Neural cell (in vitro differentiated cells): Measurements from ENCODE around the gene IL18R1. TPM values are rescaled to one million over a fixed set of nuclear protein-coding genes. Genes with fewer than 3 reads are reported as not detected.

ENCODE experiments used
- H2AFZ ChIP-seq: fragments of 200-600, 300-800 bp; sonication (generic), shearing (Covaris generic); 2 replicates; pipeline ENCODE4 v1.6.0; 2014; ENCODE audit warnings: low read depth, mild to moderate bottlenecking, antibody characterized with exemption, low read length, moderate library complexity
- H3F3A ChIP-seq: fragments of 200-600 bp; shearing (Covaris generic); 2 replicates; pipeline ENCODE4 v1.6.1; 2016; ENCODE audit warnings: mild to moderate bottlenecking, moderate library complexity, mixed read lengths, antibody characterized with exemption, low read length; ENCODE audit not compliant: insufficient read depth, poor library complexity, severe bottlenecking
- H3K27ac ChIP-seq: fragments of 200-600, 300-800 bp; sonication (generic), shearing (Covaris generic); 2 replicates; pipeline ENCODE4 v1.5.1; 2014; ENCODE audit warnings: mild to moderate bottlenecking, low read length, moderate library complexity
- H3K27me3 ChIP-seq: fragments of 300-800, 200-600 bp; sonication (generic), shearing (Covaris generic); 2 replicates; pipeline ENCODE4 v1.6.0; 2014; ENCODE audit warnings: mild to moderate bottlenecking, low read depth, low read length, moderate library complexity; ENCODE audit not compliant: insufficient read depth
- H3K36me3 ChIP-seq: fragments of 300-800, 200-600 bp; sonication (generic), shearing (Covaris generic); 2 replicates; pipeline ENCODE4 v1.5.1; 2014; ENCODE audit warnings: mild to moderate bottlenecking, antibody characterized with exemption, low read length, moderate library complexity; ENCODE audit not compliant: insufficient read depth
- H3K4me2 ChIP-seq: fragments of 300-800, 200-600 bp; sonication (generic), shearing (Covaris generic); 2 replicates; pipeline ENCODE4 v1.6.0; 2014; ENCODE audit warnings: mild to moderate bottlenecking, low read length
- H3K4me3 ChIP-seq: fragments of 300-800, 200-600 bp; sonication (generic), shearing (Covaris generic); 2 replicates; pipeline ENCODE4 v1.5.1; 2014; ENCODE audit warnings: mild to moderate bottlenecking, low read length, moderate library complexity
- H3K79me2 ChIP-seq: fragments of 200-600 bp; shearing (Covaris generic); replicated peaks from 2 replicates; pipeline ENCODE4 v1.6.0; 2014; ENCODE audit warnings: mild to moderate bottlenecking, low read length, moderate library complexity; ENCODE audit not compliant: insufficient read depth
- H3K9ac ChIP-seq: fragments of 300-800, 200-600 bp; sonication (generic), shearing (Covaris generic); 2 replicates; pipeline ENCODE4 v1.6.1; 2016; ENCODE audit warnings: mild to moderate bottlenecking, low read length, mixed read lengths
- H3K9me2 ChIP-seq: fragments of 200-600 bp; shearing (Covaris generic); 2 replicates; pipeline ENCODE4 v1.6.1; 2016; ENCODE audit warnings: mild to moderate bottlenecking, low read length, mixed read lengths; ENCODE audit not compliant: insufficient read depth
- H3K9me3 ChIP-seq: fragments of 200-600, 300-800 bp; sonication (generic), shearing (Covaris generic); 2 replicates; pipeline ENCODE4 v1.6.1; 2016; ENCODE audit warnings: mild to moderate bottlenecking, mixed run types, low read length, moderate library complexity, mixed read lengths
- H4K20me1 ChIP-seq: fragments of 200-600 bp; shearing (Covaris generic); 2 replicates; pipeline ENCODE4 v1.6.1; 2016; ENCODE audit warnings: mild to moderate bottlenecking, mixed run types; ENCODE audit not compliant: insufficient read depth
- EP300 ChIP-seq: fragments of 450-650 bp; conservative IDR thresholded peaks from 2 replicates; pipeline ENCODE4 v1.6.1; 2014; ENCODE audit warnings: antibody characterized with exemption, mild to moderate bottlenecking, moderate library complexity; ENCODE audit not compliant: poor library complexity, severe bottlenecking
- EZH2 ChIP-seq: fragments of 200-600, 300-800 bp; shearing (Covaris generic), sonication (generic); IDR thresholded peaks from 2 replicates; pipeline ENCODE4 v1.6.1; 2014; ENCODE audit warnings: antibody characterized with exemption, low read length, borderline replicate concordance, mild to moderate bottlenecking; ENCODE audit not compliant: insufficient read depth, poor library complexity, severe bottlenecking
- MXI1 ChIP-seq: fragments of 450-650 bp; conservative IDR thresholded peaks from 2 replicates; pipeline ENCODE4 v1.6.1; 2014; ENCODE audit warnings: antibody characterized with exemption, mild to moderate bottlenecking; ENCODE audit not compliant: poor library complexity, severe bottlenecking
- POLR2AphosphoS5 ChIP-seq: IDR thresholded peaks from 2 replicates; pipeline ENCODE4 v1.6.1; 2012
- RAD21 ChIP-seq: fragments of 450-650 bp; conservative IDR thresholded peaks from 2 replicates; pipeline ENCODE4 v1.6.1; 2014; ENCODE audit warnings: antibody characterized with exemption, mild to moderate bottlenecking, moderate library complexity
- REST ChIP-seq: IDR thresholded peaks from 2 replicates; pipeline ENCODE4 v1.6.1; 2012; ENCODE audit warnings: borderline replicate concordance
- SMC3 ChIP-seq: fragments of 450-650 bp; conservative IDR thresholded peaks from 2 replicates; pipeline ENCODE4 v1.6.1; 2014; ENCODE audit warnings: antibody characterized with exemption, mild to moderate bottlenecking, moderate library complexity; ENCODE audit not compliant: poor library complexity
- TAF1 ChIP-seq: IDR thresholded peaks from 2 replicates; pipeline ENCODE4 v1.6.1; 2012; ENCODE audit warnings: low read depth
- polyA plus RNA-seq: library from polyadenylated mRNA; depleted of rRNA; stranded (reverse); fragments of >200 nt; gene quantifications from 2 replicates; pipeline ENCODE4 v1.2.3, GENCODE V29; 2014
- TF ChIP-seq, protein P1 (sequence below): fragments of 450-650 bp; IDR thresholded peaks from 2 replicates; pipeline ENCODE4 v1.5.1; 2014; ENCODE audit warnings: antibody characterized with exemption, mild to moderate bottlenecking, moderate library complexity; ENCODE audit not compliant: poor library complexity, severe bottlenecking

IL18R1 gene
- polyA plus RNA-seq, 1 donor from 2014 or later: 0.09 TPM

GRCh38 chr2:102344397-102344796 lies 11.2 kb upstream of the IL18R1 start:
- no peak overlapping the region for H3K4me3 ChIP-seq
- no peaks in the 10 kb centered on the region for H3F3A ChIP-seq
- H3K9me3 ChIP-seq: no peaks in the 10 kb centered on the region
- no peaks in the 10 kb centered on the region for H4K20me1 ChIP-seq
- no peaks in the 10 kb centered on the region for H3K27me3 ChIP-seq
- no peak overlapping the region for H2AFZ ChIP-seq
- no peaks in the 10 kb centered on the region for H3K79me2 ChIP-seq
- H3K36me3 ChIP-seq: no peaks in the 10 kb centered on the region
- no peak overlapping the region for H3K9ac ChIP-seq
- H3K27ac ChIP-seq: no peak overlapping the region
- H3K4me2 ChIP-seq: no peak overlapping the region
- TF ChIP-seq EP300 (no peak), SMC3 (no peak), TAF1 (no peak), RAD21 (no peak), REST (no peak), EZH2 (no peak), POLR2AphosphoS5 (no peak), MXI1 (no peak)
- TF ChIP-seq, protein P1, sequence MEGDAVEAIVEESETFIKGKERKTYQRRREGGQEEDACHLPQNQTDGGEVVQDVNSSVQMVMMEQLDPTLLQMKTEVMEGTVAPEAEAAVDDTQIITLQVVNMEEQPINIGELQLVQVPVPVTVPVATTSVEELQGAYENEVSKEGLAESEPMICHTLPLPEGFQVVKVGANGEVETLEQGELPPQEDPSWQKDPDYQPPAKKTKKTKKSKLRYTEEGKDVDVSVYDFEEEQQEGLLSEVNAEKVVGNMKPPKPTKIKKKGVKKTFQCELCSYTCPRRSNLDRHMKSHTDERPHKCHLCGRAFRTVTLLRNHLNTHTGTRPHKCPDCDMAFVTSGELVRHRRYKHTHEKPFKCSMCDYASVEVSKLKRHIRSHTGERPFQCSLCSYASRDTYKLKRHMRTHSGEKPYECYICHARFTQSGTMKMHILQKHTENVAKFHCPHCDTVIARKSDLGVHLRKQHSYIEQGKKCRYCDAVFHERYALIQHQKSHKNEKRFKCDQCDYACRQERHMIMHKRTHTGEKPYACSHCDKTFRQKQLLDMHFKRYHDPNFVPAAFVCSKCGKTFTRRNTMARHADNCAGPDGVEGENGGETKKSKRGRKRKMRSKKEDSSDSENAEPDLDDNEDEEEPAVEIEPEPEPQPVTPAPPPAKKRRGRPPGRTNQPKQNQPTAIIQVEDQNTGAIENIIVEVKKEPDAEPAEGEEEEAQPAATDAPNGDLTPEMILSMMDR: no peak
- H3K9me2 ChIP-seq: no peaks in the 10 kb centered on the region

- Histone ChIP-seq H3K36me3 (no peaks in the 10 kb centered on the region), H3K9ac (no peak overlapping the region), H4K20me1 (no peaks in the 10 kb centered on the region), H3K4me2 (no peak overlapping the region), H3K79me2 (no peaks in the 10 kb centered on the region), H3K9me2 (no peaks in the 10 kb centered on the region), H3K4me3 (no peak overlapping the region), H2AFZ (no peak overlapping the region), H3K27ac (no peak overlapping the region), H3K9me3 (no peaks in the 10 kb centered on the region), H3K27me3 (no peaks in the 10 kb centered on the region), H3F3A (no peaks in the 10 kb centered on the region)
- TF ChIP-seq POLR2AphosphoS5 (no peak), TAF1 (no peak), REST (no peak), RAD21 (no peak), MXI1 (no peak), EZH2 (no peak), EP300 (no peak)
These were observed 10.2 kb upstream of the IL18R1 start for GRCh38 chr2:102345329-102345920.
